ENCODE data around the gene CADPS2. TPM values are rescaled to one million over a fixed set of nuclear protein-coding genes. Genes with fewer than 3 reads are reported as not detected.

Gene CADPS2
- total and polyA plus RNA-seq, 10 of the 15 experiments (the other 5 are each of a cell fraction or from before 2014, with no cell fraction given), result 0.05 to 7.5 (median 0.25) TPM

- TF ChIP-seq, protein P1, sequence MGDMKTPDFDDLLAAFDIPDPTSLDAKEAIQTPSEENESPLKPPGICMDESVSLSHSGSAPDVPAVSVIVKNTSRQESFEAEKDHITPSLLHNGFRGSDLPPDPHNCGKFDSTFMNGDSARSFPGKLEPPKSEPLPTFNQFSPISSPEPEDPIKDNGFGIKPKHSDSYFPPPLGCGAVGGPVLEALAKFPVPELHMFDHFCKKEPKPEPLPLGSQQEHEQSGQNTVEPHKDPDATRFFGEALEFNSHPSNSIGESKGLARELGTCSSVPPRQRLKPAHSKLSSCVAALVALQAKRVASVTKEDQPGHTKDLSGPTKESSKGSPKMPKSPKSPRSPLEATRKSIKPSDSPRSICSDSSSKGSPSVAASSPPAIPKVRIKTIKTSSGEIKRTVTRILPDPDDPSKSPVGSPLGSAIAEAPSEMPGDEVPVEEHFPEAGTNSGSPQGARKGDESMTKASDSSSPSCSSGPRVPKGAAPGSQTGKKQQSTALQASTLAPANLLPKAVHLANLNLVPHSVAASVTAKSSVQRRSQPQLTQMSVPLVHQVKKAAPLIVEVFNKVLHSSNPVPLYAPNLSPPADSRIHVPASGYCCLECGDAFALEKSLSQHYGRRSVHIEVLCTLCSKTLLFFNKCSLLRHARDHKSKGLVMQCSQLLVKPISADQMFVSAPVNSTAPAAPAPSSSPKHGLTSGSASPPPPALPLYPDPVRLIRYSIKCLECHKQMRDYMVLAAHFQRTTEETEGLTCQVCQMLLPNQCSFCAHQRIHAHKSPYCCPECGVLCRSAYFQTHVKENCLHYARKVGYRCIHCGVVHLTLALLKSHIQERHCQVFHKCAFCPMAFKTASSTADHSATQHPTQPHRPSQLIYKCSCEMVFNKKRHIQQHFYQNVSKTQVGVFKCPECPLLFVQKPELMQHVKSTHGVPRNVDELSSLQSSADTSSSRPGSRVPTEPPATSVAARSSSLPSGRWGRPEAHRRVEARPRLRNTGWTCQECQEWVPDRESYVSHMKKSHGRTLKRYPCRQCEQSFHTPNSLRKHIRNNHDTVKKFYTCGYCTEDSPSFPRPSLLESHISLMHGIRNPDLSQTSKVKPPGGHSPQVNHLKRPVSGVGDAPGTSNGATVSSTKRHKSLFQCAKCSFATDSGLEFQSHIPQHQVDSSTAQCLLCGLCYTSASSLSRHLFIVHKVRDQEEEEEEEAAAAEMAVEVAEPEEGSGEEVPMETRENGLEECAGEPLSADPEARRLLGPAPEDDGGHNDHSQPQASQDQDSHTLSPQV (IDR thresholded peaks at IDR 0.05), result no peak
These were observed 283.5 kb downstream of the CADPS2 start (continued) for GRCh38 chr7:122602800-122603199.

- H3K4me3 ChIP-seq, result no peak overlapping the region
- TF ChIP-seq ASH2L (IDR thresholded peaks at IDR 0.05; ENCODE audit: borderline replicate concordance, low read depth) (no peak), JUNB (IDR thresholded peaks at IDR 0.05) (no peak), RCOR1 (conservative IDR thresholded peaks at IDR 0.05; ENCODE audit: low read depth, low read length) (no peak), ZNF622 (IDR thresholded peaks at IDR 0.05) (no peak), SPI1 (IDR thresholded peaks at IDR 0.05; ENCODE audit: borderline replicate concordance, insufficient read depth, low read depth, low read length) (no peak), BHLHE40 (IDR thresholded peaks at IDR 0.05; ENCODE audit: borderline replicate concordance in 1 of 2, low read depth in 2 of 2, low read length in 1 of 2) (no peak), MEF2A (IDR thresholded peaks at IDR 0.05; ENCODE audit: insufficient read depth, low read depth, low read length) (no peak), GATAD2B (conservative IDR thresholded peaks at IDR 0.05; ENCODE audit: low read depth) (no peak), SMAD5 (IDR thresholded peaks at IDR 0.05; ENCODE audit: low read depth) (no peak), TCF7 (IDR thresholded peaks at IDR 0.05; ENCODE audit: borderline replicate concordance) (no peak), SMAD1 (IDR thresholded peaks at IDR 0.05; ENCODE audit: low read depth, partially characterized antibody) (no peak), ZBED1 (IDR thresholded peaks at IDR 0.05; ENCODE audit: borderline replicate concordance) (no peak), SMC3 (IDR thresholded peaks at IDR 0.05; ENCODE audit: borderline replicate concordance, low read length) (no peak), CBX3 (IDR thresholded peaks at IDR 0.05; ENCODE audit: borderline replicate concordance, low read depth) (no peak), NR2F1 (conservative IDR thresholded peaks at IDR 0.05) (no peak)
- TF ChIP-seq, protein P2, sequence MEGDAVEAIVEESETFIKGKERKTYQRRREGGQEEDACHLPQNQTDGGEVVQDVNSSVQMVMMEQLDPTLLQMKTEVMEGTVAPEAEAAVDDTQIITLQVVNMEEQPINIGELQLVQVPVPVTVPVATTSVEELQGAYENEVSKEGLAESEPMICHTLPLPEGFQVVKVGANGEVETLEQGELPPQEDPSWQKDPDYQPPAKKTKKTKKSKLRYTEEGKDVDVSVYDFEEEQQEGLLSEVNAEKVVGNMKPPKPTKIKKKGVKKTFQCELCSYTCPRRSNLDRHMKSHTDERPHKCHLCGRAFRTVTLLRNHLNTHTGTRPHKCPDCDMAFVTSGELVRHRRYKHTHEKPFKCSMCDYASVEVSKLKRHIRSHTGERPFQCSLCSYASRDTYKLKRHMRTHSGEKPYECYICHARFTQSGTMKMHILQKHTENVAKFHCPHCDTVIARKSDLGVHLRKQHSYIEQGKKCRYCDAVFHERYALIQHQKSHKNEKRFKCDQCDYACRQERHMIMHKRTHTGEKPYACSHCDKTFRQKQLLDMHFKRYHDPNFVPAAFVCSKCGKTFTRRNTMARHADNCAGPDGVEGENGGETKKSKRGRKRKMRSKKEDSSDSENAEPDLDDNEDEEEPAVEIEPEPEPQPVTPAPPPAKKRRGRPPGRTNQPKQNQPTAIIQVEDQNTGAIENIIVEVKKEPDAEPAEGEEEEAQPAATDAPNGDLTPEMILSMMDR (IDR thresholded peaks at IDR 0.05 in 2 of 3, conservative IDR thresholded peaks at IDR 0.05 in 1 of 3; ENCODE audit: control insufficient read depth in 2 of 3, extremely low read depth in 1 of 3, insufficient read depth in 1 of 3, low read depth in 3 of 3, low read length in 3 of 3), result no peak
- DNase-seq (ENCODE audit: low read depth, low spot score) (no peak), FAIRE-seq (no peak), ATAC-seq (no peak)
- no peak overlapping the region for H3K4me2 ChIP-seq (ENCODE audit: control insufficient read depth, insufficient read depth)
- H3K27me3 ChIP-seq (replicated peaks in 1 of 2; ENCODE audit: control insufficient read depth in 2 of 2, insufficient read depth in 2 of 2, low read length in 1 of 2), result no peaks in the 10 kb centered on the region
- ChIA-PET CTCF (interaction anchor here (0.7 to 3.8 kb wide), 7 partner anchors 11 to 68 kb away, joined by 3 to 21 read pairs (median 3); no protein-coding TSS in a partner anchor), SMC1A (ENCODE audit: uncharacterized antibody, unreplicated experiment) (interaction anchor here (0.8 to 7.5 kb wide), 21 partner anchors 8 to 507 kb away, joined by 3 to 77 read pairs (median 4); no protein-coding TSS in a partner anchor), POLR2A (interaction anchor here (1.3 to 1.9 kb wide), 2 partner anchors 18 to 38 kb away, joined by 5 to 6 read pairs; no protein-coding TSS in a partner anchor), RAD21 (ENCODE audit: unreplicated experiment) (interaction anchor here (0.7 to 4.7 kb wide), 7 partner anchors 18 to 204 kb away, joined by 3 to 33 read pairs (median 3); no protein-coding TSS in a partner anchor)
- H3K4me1 ChIP-seq (ENCODE audit: control insufficient read depth, insufficient read depth, low read length), result no peaks in the 10 kb centered on the region
- H3K79me2 ChIP-seq (ENCODE audit: control insufficient read depth, insufficient read depth, low read length), result no peaks in the 10 kb centered on the region
- H3K9me3 ChIP-seq (replicated peaks; ENCODE audit: control insufficient read depth, insufficient read depth, low read length), result no peaks in the 10 kb centered on the region
- BruUV-seq (replicated peaks), result no TSS peak
- intact Hi-C loops (cut with micrococcal nuclease; ENCODE audit: unreplicated experiment) (no loop called here), in situ Hi-C loops (cut with MboI) (no loop called here)
- no peak overlapping the region for H3K9ac ChIP-seq (ENCODE audit: control insufficient read depth, insufficient read depth, low read length)
- H3K36me3 ChIP-seq (ENCODE audit: control insufficient read depth in 2 of 2, insufficient read depth in 2 of 2, low read length in 1 of 2), result no peaks in the 10 kb centered on the region
- WGBS (ENCODE audit: insufficient coverage, insufficient replicate concordance, low lambda C conversion rate, missing lambda C conversion rate), result 0% methylated on average over 2 of the region's 2 CpGs
- H2AFZ ChIP-seq (ENCODE audit: control insufficient read depth, low read depth, low read length), result no peak overlapping the region
- H4K20me1 ChIP-seq (ENCODE audit: control insufficient read depth, insufficient read depth), result no peaks in the 10 kb centered on the region
- H3K27ac ChIP-seq (ENCODE audit: control insufficient read depth, insufficient read depth), result no peak overlapping the region
These were observed 285.6 kb downstream of the CADPS2 start for GRCh38 chr7:122600630-122601029.
